Measurements from ENCODE around the gene TRPV6.

The TRPV6 gene

GRCh38 chr7:142873871-142874270, 11.7 kb downstream of the TRPV6 start:
- DNase-seq (ENCODE audit: low spot score): no peak
- Histone ChIP-seq H2BK5ac (ENCODE audit: low read length) (no peak overlapping the region), H3K79me1 (ENCODE audit: low read depth, low read length) (no peaks in the 10 kb centered on the region), H3K9me3 (replicated peaks in 1 of 2; ENCODE audit: control insufficient read depth in 2 of 2, insufficient read depth in 1 of 2, low read depth in 1 of 2, low read length in 2 of 2) (peaks cover 0 to 9% of the 10 kb centered on the region in 2 donors), H3K14ac (ENCODE audit: low read length) (no peak overlapping the region), H4K8ac (ENCODE audit: low read depth, low read length) (no peak overlapping the region), H4K91ac (ENCODE audit: low read depth, low read length, poor library complexity) (no peak overlapping the region), H2AK5ac (ENCODE audit: low read depth, low read length) (no peak overlapping the region), H2AFZ (ENCODE audit: low read length) (no peak overlapping the region), H3K27ac (replicated peaks; ENCODE audit: low read length) (no peak overlapping the region), H3K36me3 (replicated peaks in 1 of 2; ENCODE audit: control insufficient read depth in 2 of 2, insufficient read depth in 2 of 2, low read length in 2 of 2) (no peaks in the 10 kb centered on the region), H3K4ac (ENCODE audit: low read length) (no peak overlapping the region), H2BK120ac (ENCODE audit: low read depth, low read length) (no peak overlapping the region), H3K18ac (ENCODE audit: low read length) (no peak overlapping the region), H3K4me2 (ENCODE audit: insufficient read depth, low read length, poor library complexity, severe bottlenecking) (no peak overlapping the region), H3K4me3 (ENCODE audit: low read length in 2 of 2) (no peak overlapping the region), H3K4me1 (ENCODE audit: control insufficient read depth in 2 of 2, insufficient read depth in 1 of 2, low read depth in 1 of 2, low read length in 2 of 2) (peaks cover 0 to 1% of the 10 kb centered on the region in 2 donors), H3K23ac (ENCODE audit: low read depth, low read length, poor library complexity) (no peak overlapping the region), H2BK12ac (ENCODE audit: low read length) (no peak overlapping the region), H3K27me3 (ENCODE audit: control insufficient read depth in 3 of 3, insufficient read depth in 3 of 3, low read depth in 1 of 3, low read length in 3 of 3) (peaks cover 0 to 4% (median 0%) of the 10 kb centered on the region in 3 experiments), H3K9ac (ENCODE audit: low read depth, low read length, poor library complexity) (no peak overlapping the region), H2BK15ac (ENCODE audit: low read length) (no peak overlapping the region)
- WGBS, 2 donors (ENCODE audit: extremely low coverage in 2 of 2, insufficient read length in 2 of 2, insufficient replicate concordance in 1 of 2): no CpG with 5 or more reads among the region's 5 CpGs

- Histone ChIP-seq H3K4ac (ENCODE audit: low read length) (no peak overlapping the region), H2BK12ac (ENCODE audit: low read length) (no peak overlapping the region), H4K91ac (ENCODE audit: low read depth, low read length, poor library complexity) (no peak overlapping the region), H3K79me1 (ENCODE audit: low read depth, low read length) (no peaks in the 10 kb centered on the region), H2BK5ac (ENCODE audit: low read length) (no peak overlapping the region), H2AFZ (ENCODE audit: low read length) (no peak overlapping the region), H3K9me3 (replicated peaks in 1 of 2; ENCODE audit: control insufficient read depth in 2 of 2, insufficient read depth in 1 of 2, low read depth in 1 of 2, low read length in 2 of 2) (peaks cover 0 to 9% of the 10 kb centered on the region in 2 donors), H3K27ac (replicated peaks; ENCODE audit: low read length) (no peak overlapping the region), H3K4me2 (ENCODE audit: insufficient read depth, low read length, poor library complexity, severe bottlenecking) (no peak overlapping the region), H2BK120ac (ENCODE audit: low read depth, low read length) (no peak overlapping the region), H3K18ac (ENCODE audit: low read length) (peak overlapping the region; percentile 74), H2BK15ac (ENCODE audit: low read length) (no peak overlapping the region), H3K9ac (ENCODE audit: low read depth, low read length, poor library complexity) (peak overlapping the region; percentile 63), H3K36me3 (replicated peaks in 1 of 2; ENCODE audit: control insufficient read depth in 2 of 2, insufficient read depth in 2 of 2, low read length in 2 of 2) (no peaks in the 10 kb centered on the region), H3K23ac (ENCODE audit: low read depth, low read length, poor library complexity) (peak overlapping the region; percentile 95), H4K8ac (ENCODE audit: low read depth, low read length) (no peak overlapping the region), H3K14ac (ENCODE audit: low read length) (no peak overlapping the region), H3K4me1 (ENCODE audit: control insufficient read depth in 2 of 2, insufficient read depth in 1 of 2, low read depth in 1 of 2, low read length in 2 of 2) (peaks cover 0 to 1% of the 10 kb centered on the region in 2 donors), H3K27me3 (ENCODE audit: control insufficient read depth in 3 of 3, insufficient read depth in 3 of 3, low read depth in 1 of 3, low read length in 3 of 3) (no peaks in the 10 kb centered on the region), H2AK5ac (ENCODE audit: low read depth, low read length) (no peak overlapping the region), H3K4me3 (ENCODE audit: low read length in 2 of 2) (peak overlapping the region in 1 of 2 donors; percentile 38)
- WGBS, 2 donors (ENCODE audit: extremely low coverage in 2 of 2, insufficient read length in 2 of 2, insufficient replicate concordance in 1 of 2): no CpG with 5 or more reads among the region's 11 CpGs
- no peak for DNase-seq (ENCODE audit: low spot score)
Measured at GRCh38 chr7:142873281-142873784, 12.2 kb downstream of the TRPV6 start.

- peaks cover 0 to 9% of the 10 kb centered on the region in 2 donors for H3K9me3 ChIP-seq (replicated peaks in 1 of 2; ENCODE audit: control insufficient read depth in 2 of 2, insufficient read depth in 1 of 2, low read depth in 1 of 2, low read length in 2 of 2)
- no peak overlapping the region for H2BK15ac ChIP-seq (ENCODE audit: low read length)
- no peak overlapping the region for H3K4ac ChIP-seq (ENCODE audit: low read length)
- H3K27me3 ChIP-seq (ENCODE audit: control insufficient read depth in 3 of 3, insufficient read depth in 3 of 3, low read depth in 1 of 3, low read length in 3 of 3): no peaks in the 10 kb centered on the region
- no peak overlapping the region for H4K8ac ChIP-seq (ENCODE audit: low read depth, low read length)
- no peak overlapping the region for H3K4me3 ChIP-seq (ENCODE audit: low read length in 2 of 2)
- H3K36me3 ChIP-seq (replicated peaks in 1 of 2; ENCODE audit: control insufficient read depth in 2 of 2, insufficient read depth in 2 of 2, low read length in 2 of 2): no peaks in the 10 kb centered on the region
- H2BK120ac ChIP-seq (ENCODE audit: low read depth, low read length): no peak overlapping the region
- peaks cover 0 to 1% of the 10 kb centered on the region in 2 donors for H3K4me1 ChIP-seq (ENCODE audit: control insufficient read depth in 2 of 2, insufficient read depth in 1 of 2, low read depth in 1 of 2, low read length in 2 of 2)
- no peaks in the 10 kb centered on the region for H3K79me1 ChIP-seq (ENCODE audit: low read depth, low read length)
- no peak overlapping the region for H2BK5ac ChIP-seq (ENCODE audit: low read length)
- no peak overlapping the region for H4K91ac ChIP-seq (ENCODE audit: low read depth, low read length, poor library complexity)
- no peak overlapping the region for H2AFZ ChIP-seq (ENCODE audit: low read length)
- H2AK5ac ChIP-seq (ENCODE audit: low read depth, low read length): no peak overlapping the region
- H2BK12ac ChIP-seq (ENCODE audit: low read length): no peak overlapping the region
- peak overlapping the region; percentile 78 for H3K18ac ChIP-seq (ENCODE audit: low read length)
- no peak overlapping the region for H3K4me2 ChIP-seq (ENCODE audit: insufficient read depth, low read length, poor library complexity, severe bottlenecking)
- DNase-seq (ENCODE audit: low spot score): no peak
- H3K27ac ChIP-seq (replicated peaks; ENCODE audit: low read length): no peak overlapping the region
- H3K9ac ChIP-seq (ENCODE audit: low read depth, low read length, poor library complexity): no peak overlapping the region
- H3K23ac ChIP-seq (ENCODE audit: low read depth, low read length, poor library complexity): peak overlapping the region; percentile 57
- no CpG with 5 or more reads among the region's 15 CpGs for WGBS, 2 donors (ENCODE audit: extremely low coverage in 2 of 2, insufficient read length in 2 of 2, insufficient replicate concordance in 1 of 2)
- H3K14ac ChIP-seq (ENCODE audit: low read length): no peak overlapping the region
Measured at GRCh38 chr7:142872106-142872675, 13.4 kb downstream of the TRPV6 start.

- WGBS, 2 donors (ENCODE audit: extremely low coverage in 2 of 2, insufficient read length in 2 of 2, insufficient replicate concordance in 1 of 2): no CpG with 5 or more reads among the region's 23 CpGs
- Histone ChIP-seq H2BK5ac (ENCODE audit: low read length) (no peak overlapping the region), H2BK15ac (ENCODE audit: low read length) (no peak overlapping the region), H3K4me2 (ENCODE audit: insufficient read depth, low read length, poor library complexity, severe bottlenecking) (no peak overlapping the region), H3K9ac (ENCODE audit: low read depth, low read length, poor library complexity) (no peak overlapping the region), H3K27ac (replicated peaks; ENCODE audit: low read length) (no peak overlapping the region), H3K4me1 (ENCODE audit: control insufficient read depth in 2 of 2, insufficient read depth in 1 of 2, low read depth in 1 of 2, low read length in 2 of 2) (peaks cover 0 to 1% of the 10 kb centered on the region in 2 donors), H3K9me3 (replicated peaks in 1 of 2; ENCODE audit: control insufficient read depth in 2 of 2, insufficient read depth in 1 of 2, low read depth in 1 of 2, low read length in 2 of 2) (peaks cover 0 to 9% of the 10 kb centered on the region in 2 donors), H4K91ac (ENCODE audit: low read depth, low read length, poor library complexity) (no peak overlapping the region), H3K36me3 (replicated peaks in 1 of 2; ENCODE audit: control insufficient read depth in 2 of 2, insufficient read depth in 2 of 2, low read length in 2 of 2) (no peaks in the 10 kb centered on the region), H2BK12ac (ENCODE audit: low read length) (no peak overlapping the region), H3K14ac (ENCODE audit: low read length) (no peak overlapping the region), H2AK5ac (ENCODE audit: low read depth, low read length) (peak overlapping the region; percentile 5), H4K8ac (ENCODE audit: low read depth, low read length) (no peak overlapping the region), H2BK120ac (ENCODE audit: low read depth, low read length) (no peak overlapping the region), H3K79me1 (ENCODE audit: low read depth, low read length) (no peaks in the 10 kb centered on the region), H3K4me3 (ENCODE audit: low read length in 2 of 2) (no peak overlapping the region), H3K18ac (ENCODE audit: low read length) (no peak overlapping the region), H2AFZ (ENCODE audit: low read length) (no peak overlapping the region), H3K23ac (ENCODE audit: low read depth, low read length, poor library complexity) (peak overlapping the region; percentile 17), H3K4ac (ENCODE audit: low read length) (no peak overlapping the region), H3K27me3 (ENCODE audit: control insufficient read depth in 3 of 3, insufficient read depth in 3 of 3, low read depth in 1 of 3, low read length in 3 of 3) (no peaks in the 10 kb centered on the region)
- DNase-seq (ENCODE audit: low spot score): no peak
Measured at GRCh38 chr7:142871260-142872105, 14.1 kb downstream of the TRPV6 start.
